Measurements from ENCODE around the gene GRIA3.

The GRIA3 gene

DNA sequence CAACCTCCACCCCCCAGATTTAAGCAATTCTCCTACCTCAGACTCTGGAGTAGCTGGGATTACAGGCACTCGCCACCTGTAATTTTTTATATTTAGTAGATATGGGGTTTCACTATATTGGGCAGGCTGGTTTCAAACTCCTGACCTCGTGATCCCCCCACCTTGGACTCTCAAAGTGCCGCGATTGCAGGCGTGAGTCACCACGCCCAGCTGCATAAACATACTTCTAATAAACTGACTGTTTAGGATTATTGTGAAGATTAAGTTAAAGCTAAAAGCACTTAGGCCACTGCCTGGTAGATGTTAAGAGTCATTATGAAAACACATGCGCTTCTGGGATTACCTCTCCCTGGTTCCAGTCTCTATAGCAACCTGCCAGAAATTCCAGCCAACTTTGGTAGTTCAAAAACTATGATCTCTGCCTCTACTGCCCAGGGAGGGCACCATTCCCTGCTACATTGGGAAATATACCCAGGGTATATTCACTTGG lies 30.2 kb upstream of the GRIA3 start:
- Histone ChIP-seq H3K9ac (ENCODE audit: low read depth, low read length, poor library complexity) (no peak overlapping the region), H4K91ac (ENCODE audit: low read depth, low read length, poor library complexity) (no peak overlapping the region), H2BK12ac (ENCODE audit: low read length) (no peak overlapping the region), H3K4ac (ENCODE audit: low read length) (no peak overlapping the region), H2BK15ac (ENCODE audit: low read length) (no peak overlapping the region), H2AFZ (ENCODE audit: low read length) (no peak overlapping the region), H3K18ac (ENCODE audit: low read length) (no peak overlapping the region), H2AK5ac (ENCODE audit: low read depth, low read length) (no peak overlapping the region), H3K79me1 (ENCODE audit: low read depth, low read length) (no peaks in the 10 kb centered on the region), H2BK5ac (ENCODE audit: low read length) (no peak overlapping the region), H3K4me2 (ENCODE audit: insufficient read depth, low read length, poor library complexity, severe bottlenecking) (no peak overlapping the region), H3K36me3 (replicated peaks in 1 of 2; ENCODE audit: control insufficient read depth in 2 of 2, insufficient read depth in 2 of 2, low read length in 2 of 2) (no peaks in the 10 kb centered on the region), H3K9me3 (replicated peaks in 1 of 2; ENCODE audit: control insufficient read depth in 2 of 2, insufficient read depth in 1 of 2, low read depth in 1 of 2, low read length in 2 of 2) (no peaks in the 10 kb centered on the region), H3K27me3 (ENCODE audit: control insufficient read depth in 3 of 3, insufficient read depth in 3 of 3, low read depth in 1 of 3, low read length in 3 of 3) (no peaks in the 10 kb centered on the region), H3K14ac (ENCODE audit: low read length) (no peak overlapping the region), H4K8ac (ENCODE audit: low read depth, low read length) (no peak overlapping the region), H3K4me3 (ENCODE audit: low read length in 2 of 2) (no peak overlapping the region), H3K4me1 (ENCODE audit: control insufficient read depth in 2 of 2, insufficient read depth in 1 of 2, low read depth in 1 of 2, low read length in 2 of 2) (no peaks in the 10 kb centered on the region), H2BK120ac (ENCODE audit: low read depth, low read length) (no peak overlapping the region), H3K27ac (replicated peaks; ENCODE audit: low read length) (no peak overlapping the region), H3K23ac (ENCODE audit: low read depth, low read length, poor library complexity) (no peak overlapping the region)
- WGBS, 2 donors (ENCODE audit: extremely low coverage in 2 of 2, insufficient read length in 2 of 2, insufficient replicate concordance in 1 of 2) = no CpG with 5 or more reads among the region's 7 CpGs
- no peak for DNase-seq (ENCODE audit: low spot score)

- Histone ChIP-seq H3K27me3 (ENCODE audit: control insufficient read depth in 3 of 3, insufficient read depth in 3 of 3, low read depth in 1 of 3, low read length in 3 of 3) (no peaks in the 10 kb centered on the region), H3K23ac (ENCODE audit: low read depth, low read length, poor library complexity) (no peak overlapping the region), H3K4me3 (ENCODE audit: low read length in 2 of 2) (no peak overlapping the region), H3K36me3 (replicated peaks in 1 of 2; ENCODE audit: control insufficient read depth in 2 of 2, insufficient read depth in 2 of 2, low read length in 2 of 2) (no peaks in the 10 kb centered on the region), H3K18ac (ENCODE audit: low read length) (no peak overlapping the region), H2BK15ac (ENCODE audit: low read length) (no peak overlapping the region), H2BK5ac (ENCODE audit: low read length) (no peak overlapping the region), H3K4me1 (ENCODE audit: control insufficient read depth in 2 of 2, insufficient read depth in 1 of 2, low read depth in 1 of 2, low read length in 2 of 2) (no peaks in the 10 kb centered on the region), H3K4ac (ENCODE audit: low read length) (no peak overlapping the region), H4K8ac (ENCODE audit: low read depth, low read length) (no peak overlapping the region), H3K79me1 (ENCODE audit: low read depth, low read length) (no peaks in the 10 kb centered on the region), H3K9ac (ENCODE audit: low read depth, low read length, poor library complexity) (no peak overlapping the region), H2BK12ac (ENCODE audit: low read length) (no peak overlapping the region), H3K9me3 (replicated peaks in 1 of 2; ENCODE audit: control insufficient read depth in 2 of 2, insufficient read depth in 1 of 2, low read depth in 1 of 2, low read length in 2 of 2) (no peaks in the 10 kb centered on the region), H2AFZ (ENCODE audit: low read length) (no peak overlapping the region), H3K4me2 (ENCODE audit: insufficient read depth, low read length, poor library complexity, severe bottlenecking) (no peak overlapping the region), H2AK5ac (ENCODE audit: low read depth, low read length) (no peak overlapping the region), H2BK120ac (ENCODE audit: low read depth, low read length) (no peak overlapping the region), H4K91ac (ENCODE audit: low read depth, low read length, poor library complexity) (no peak overlapping the region), H3K27ac (replicated peaks; ENCODE audit: low read length) (no peak overlapping the region), H3K14ac (ENCODE audit: low read length) (no peak overlapping the region)
- no CpG with 5 or more reads among the region's 1 CpG for WGBS, 2 donors (ENCODE audit: extremely low coverage in 2 of 2, insufficient read length in 2 of 2, insufficient replicate concordance in 1 of 2)
- DNase-seq (ENCODE audit: low spot score) = no peak
These were observed 28.8 kb upstream of the GRIA3 start for GRCh38 chrX:123155327-123155726.

DNA sequence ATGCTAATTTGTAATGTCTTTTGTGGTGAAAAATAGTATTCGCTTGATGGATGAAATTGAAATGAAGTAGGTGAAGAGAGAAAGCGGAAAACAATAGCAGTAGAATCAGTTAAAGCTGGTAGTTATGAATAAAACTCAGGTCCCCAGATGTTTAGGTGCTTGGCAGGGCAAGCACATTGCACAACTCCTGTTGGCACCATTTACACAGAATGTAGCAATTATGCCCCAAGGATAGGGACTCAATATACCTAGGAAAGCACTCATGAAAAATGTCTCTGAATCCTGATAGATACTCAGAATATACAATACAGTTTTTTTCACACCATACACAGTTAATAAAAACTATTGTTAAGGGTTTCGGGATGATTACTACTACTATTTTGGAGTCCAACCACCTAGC lies 26.5 kb upstream of the GRIA3 start:
- WGBS, 2 donors (ENCODE audit: extremely low coverage in 2 of 2, insufficient read length in 2 of 2, insufficient replicate concordance in 1 of 2) = 100% methylated on average over 2 of the region's 3 CpGs
- Histone ChIP-seq H2AK5ac (ENCODE audit: low read depth, low read length) (no peak overlapping the region), H3K23ac (ENCODE audit: low read depth, low read length, poor library complexity) (no peak overlapping the region), H2BK120ac (ENCODE audit: low read depth, low read length) (no peak overlapping the region), H2BK12ac (ENCODE audit: low read length) (no peak overlapping the region), H3K4me3 (ENCODE audit: low read length in 2 of 2) (no peak overlapping the region), H3K18ac (ENCODE audit: low read length) (no peak overlapping the region), H4K8ac (ENCODE audit: low read depth, low read length) (no peak overlapping the region), H4K91ac (ENCODE audit: low read depth, low read length, poor library complexity) (no peak overlapping the region), H3K9me3 (replicated peaks in 1 of 2; ENCODE audit: control insufficient read depth in 2 of 2, insufficient read depth in 1 of 2, low read depth in 1 of 2, low read length in 2 of 2) (no peaks in the 10 kb centered on the region), H3K27ac (replicated peaks; ENCODE audit: low read length) (no peak overlapping the region), H3K9ac (ENCODE audit: low read depth, low read length, poor library complexity) (no peak overlapping the region), H3K79me1 (ENCODE audit: low read depth, low read length) (no peaks in the 10 kb centered on the region), H2AFZ (ENCODE audit: low read length) (no peak overlapping the region), H3K36me3 (replicated peaks in 1 of 2; ENCODE audit: control insufficient read depth in 2 of 2, insufficient read depth in 2 of 2, low read length in 2 of 2) (no peaks in the 10 kb centered on the region), H3K27me3 (ENCODE audit: control insufficient read depth in 3 of 3, insufficient read depth in 3 of 3, low read depth in 1 of 3, low read length in 3 of 3) (no peaks in the 10 kb centered on the region), H2BK15ac (ENCODE audit: low read length) (no peak overlapping the region), H3K14ac (ENCODE audit: low read length) (no peak overlapping the region), H3K4ac (ENCODE audit: low read length) (no peak overlapping the region), H3K4me1 (ENCODE audit: control insufficient read depth in 2 of 2, insufficient read depth in 1 of 2, low read depth in 1 of 2, low read length in 2 of 2) (no peaks in the 10 kb centered on the region), H3K4me2 (ENCODE audit: insufficient read depth, low read length, poor library complexity, severe bottlenecking) (no peak overlapping the region), H2BK5ac (ENCODE audit: low read length) (no peak overlapping the region)
- no peak for DNase-seq (ENCODE audit: low spot score)

GRCh38 chrX:123159403-123159802 lies 24.7 kb upstream of the GRIA3 start:
- H3K14ac ChIP-seq (ENCODE audit: low read length) = no peak overlapping the region
- H3K23ac ChIP-seq (ENCODE audit: low read depth, low read length, poor library complexity) = no peak overlapping the region
- H3K9me3 ChIP-seq (replicated peaks in 1 of 2; ENCODE audit: control insufficient read depth in 2 of 2, insufficient read depth in 1 of 2, low read depth in 1 of 2, low read length in 2 of 2) = no peaks in the 10 kb centered on the region
- no peak overlapping the region for H3K27ac ChIP-seq (replicated peaks; ENCODE audit: low read length)
- H4K8ac ChIP-seq (ENCODE audit: low read depth, low read length) = no peak overlapping the region
- no peak overlapping the region for H3K9ac ChIP-seq (ENCODE audit: low read depth, low read length, poor library complexity)
- no peak overlapping the region for H2BK12ac ChIP-seq (ENCODE audit: low read length)
- WGBS, 2 donors (ENCODE audit: extremely low coverage in 2 of 2, insufficient read length in 2 of 2, insufficient replicate concordance in 1 of 2) = no CpG with 5 or more reads among the region's 4 CpGs
- H3K36me3 ChIP-seq (replicated peaks in 1 of 2; ENCODE audit: control insufficient read depth in 2 of 2, insufficient read depth in 2 of 2, low read length in 2 of 2) = no peaks in the 10 kb centered on the region
- DNase-seq (ENCODE audit: low spot score) = no peak
- no peaks in the 10 kb centered on the region for H3K27me3 ChIP-seq (ENCODE audit: control insufficient read depth in 3 of 3, insufficient read depth in 3 of 3, low read depth in 1 of 3, low read length in 3 of 3)
- no peak overlapping the region for H3K18ac ChIP-seq (ENCODE audit: low read length)
- no peak overlapping the region for H3K4me2 ChIP-seq (ENCODE audit: insufficient read depth, low read length, poor library complexity, severe bottlenecking)
- H3K4ac ChIP-seq (ENCODE audit: low read length) = no peak overlapping the region
- no peak overlapping the region for H2BK5ac ChIP-seq (ENCODE audit: low read length)
- H3K79me1 ChIP-seq (ENCODE audit: low read depth, low read length) = no peaks in the 10 kb centered on the region
- H3K4me3 ChIP-seq (ENCODE audit: low read length in 2 of 2) = no peak overlapping the region
- H2AK5ac ChIP-seq (ENCODE audit: low read depth, low read length) = no peak overlapping the region
- no peaks in the 10 kb centered on the region for H3K4me1 ChIP-seq (ENCODE audit: control insufficient read depth in 2 of 2, insufficient read depth in 1 of 2, low read depth in 1 of 2, low read length in 2 of 2)
- H2BK120ac ChIP-seq (ENCODE audit: low read depth, low read length) = no peak overlapping the region
- no peak overlapping the region for H2AFZ ChIP-seq (ENCODE audit: low read length)
- no peak overlapping the region for H4K91ac ChIP-seq (ENCODE audit: low read depth, low read length, poor library complexity)
- no peak overlapping the region for H2BK15ac ChIP-seq (ENCODE audit: low read length)
